Measurements from ENCODE around the gene ANKMY1. TPM values are rescaled to one million over a fixed set of nuclear protein-coding genes. Genes with fewer than 3 reads are reported as not detected.

Gene ANKMY1
- total RNA-seq, 1 experiment from 2014 or later = 19.5 TPM

DNA sequence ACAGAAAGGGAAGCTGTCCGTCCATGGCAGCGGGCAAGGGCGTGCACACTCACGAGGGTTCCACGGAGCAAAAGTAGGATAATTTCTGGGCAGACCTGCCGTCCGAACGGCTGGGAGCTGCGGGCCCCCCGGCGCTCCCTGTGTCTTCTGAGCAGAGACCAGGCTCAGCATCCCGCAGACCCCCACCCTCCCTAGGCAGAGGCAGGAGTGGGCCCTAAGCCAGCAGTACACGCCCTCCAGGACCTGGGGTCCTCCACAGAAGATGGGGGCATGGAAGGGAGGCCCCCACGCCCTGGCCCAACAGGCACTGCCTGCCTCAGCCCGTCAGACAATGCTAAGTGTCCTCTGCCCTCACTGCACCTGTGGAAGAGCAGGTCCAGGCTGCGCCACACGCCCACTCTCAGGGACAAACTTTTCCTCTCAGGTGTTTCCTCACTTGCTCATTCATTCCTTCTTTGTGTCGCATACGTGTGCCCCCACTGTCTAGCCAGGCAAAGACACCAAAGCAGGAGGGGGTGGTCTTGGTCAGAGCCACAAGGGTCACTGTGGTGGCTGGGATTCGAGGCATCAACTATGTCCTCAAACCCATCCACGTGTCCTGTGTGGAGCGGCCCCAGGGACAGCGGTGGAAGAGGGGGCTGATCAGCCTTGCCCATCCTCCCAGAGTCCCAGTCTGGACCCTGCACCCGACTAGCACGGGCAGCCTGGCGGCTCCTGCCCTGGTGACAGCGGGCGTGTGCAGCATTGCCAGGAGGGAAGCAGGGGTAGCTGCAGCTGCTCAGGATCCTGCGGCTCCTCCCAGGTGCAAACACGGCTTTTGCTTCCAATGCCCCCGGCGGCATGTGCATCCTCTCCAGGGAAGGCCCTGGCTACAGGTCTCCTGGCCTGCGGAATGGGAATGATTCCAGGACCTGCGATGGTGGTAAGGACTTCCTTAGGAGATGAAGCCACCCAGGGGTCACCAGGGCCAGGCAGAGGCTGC, 124.7 kb downstream of the ANKMY1 start:
- TF ChIP-seq EZH2phosphoT487 (IDR thresholded peaks at IDR 0.05; ENCODE audit: borderline replicate concordance, low read length) (no peak), EZH2 (IDR thresholded peaks at IDR 0.05; ENCODE audit: low read length, unreplicated experiment) (no peak)
- TF ChIP-seq, protein P1, sequence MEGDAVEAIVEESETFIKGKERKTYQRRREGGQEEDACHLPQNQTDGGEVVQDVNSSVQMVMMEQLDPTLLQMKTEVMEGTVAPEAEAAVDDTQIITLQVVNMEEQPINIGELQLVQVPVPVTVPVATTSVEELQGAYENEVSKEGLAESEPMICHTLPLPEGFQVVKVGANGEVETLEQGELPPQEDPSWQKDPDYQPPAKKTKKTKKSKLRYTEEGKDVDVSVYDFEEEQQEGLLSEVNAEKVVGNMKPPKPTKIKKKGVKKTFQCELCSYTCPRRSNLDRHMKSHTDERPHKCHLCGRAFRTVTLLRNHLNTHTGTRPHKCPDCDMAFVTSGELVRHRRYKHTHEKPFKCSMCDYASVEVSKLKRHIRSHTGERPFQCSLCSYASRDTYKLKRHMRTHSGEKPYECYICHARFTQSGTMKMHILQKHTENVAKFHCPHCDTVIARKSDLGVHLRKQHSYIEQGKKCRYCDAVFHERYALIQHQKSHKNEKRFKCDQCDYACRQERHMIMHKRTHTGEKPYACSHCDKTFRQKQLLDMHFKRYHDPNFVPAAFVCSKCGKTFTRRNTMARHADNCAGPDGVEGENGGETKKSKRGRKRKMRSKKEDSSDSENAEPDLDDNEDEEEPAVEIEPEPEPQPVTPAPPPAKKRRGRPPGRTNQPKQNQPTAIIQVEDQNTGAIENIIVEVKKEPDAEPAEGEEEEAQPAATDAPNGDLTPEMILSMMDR (conservative IDR thresholded peaks at IDR 0.05; ENCODE audit: low read depth, low read length) = no peak
- H3K4me1 ChIP-seq (ENCODE audit: insufficient read depth, low read length) = peaks cover 30% of the 10 kb centered on the region
- CTCF ChIA-PET = no interaction called here
- no peak overlapping the region for H2AFZ ChIP-seq (ENCODE audit: low read length)
- no peaks in the 10 kb centered on the region for H3K36me3 ChIP-seq (ENCODE audit: low read depth, low read length)
- DNase-seq = no peak
- no peak for ATAC-seq
- intact Hi-C loops (cut with micrococcal nuclease) = no loop called here
- H4K20me1 ChIP-seq (ENCODE audit: low read length) = peaks cover 17% of the 10 kb centered on the region; the same call in 1 of the 2 replicates
- POLR2A ChIA-PET (ENCODE audit: unreplicated experiment) = interaction anchor here (0.6 kb wide), 1 partner anchor 47 kb away, joined by 10 read pairs; no protein-coding TSS in a partner anchor
- BruUV-seq (replicated peaks) = no TSS peak
- peak overlapping the region; percentile 100 for H3K4me2 ChIP-seq (ENCODE audit: low read length)
- H3F3A ChIP-seq (ENCODE audit: low read length, unreplicated experiment) = peaks cover 4% of the 10 kb centered on the region
- peak overlapping the region; percentile 98 for H3K9ac ChIP-seq (ENCODE audit: low read length)
- H3K9me3 ChIP-seq (ENCODE audit: low read length) = no peaks in the 10 kb centered on the region
- H3K4me3 ChIP-seq (ENCODE audit: low read length) = peak overlapping the region; percentile 53
- H3K79me2 ChIP-seq (ENCODE audit: low read length) = peaks cover 19% of the 10 kb centered on the region
- no peaks in the 10 kb centered on the region for H3K9me2 ChIP-seq (replicated peaks; ENCODE audit: low read length)
- no peaks in the 10 kb centered on the region for H3K27me3 ChIP-seq (ENCODE audit: low read length)
- peak overlapping the region; percentile 97 for H3K27ac ChIP-seq (ENCODE audit: low read length)

DNA sequence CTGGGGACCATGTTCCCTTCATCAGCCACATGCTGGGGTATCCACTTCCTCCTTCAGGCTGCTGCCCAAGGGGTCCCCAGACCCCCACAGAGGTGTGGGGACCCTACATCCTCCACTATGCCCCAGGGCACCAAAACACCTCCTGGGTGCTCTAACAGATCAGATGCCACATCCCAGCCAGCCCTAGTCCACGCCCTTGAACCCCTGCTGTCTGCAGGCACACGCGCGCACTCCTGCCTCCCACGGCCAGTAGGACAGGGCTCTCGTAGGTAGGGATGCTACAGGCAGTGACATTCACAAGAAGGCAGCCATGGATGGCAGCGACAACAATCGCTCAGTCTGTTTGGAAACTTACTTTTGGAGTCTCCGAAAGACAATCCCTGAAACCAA, 125.4 kb downstream of the ANKMY1 start:
- Histone ChIP-seq H3K9me3 (ENCODE audit: low read length) (no peaks in the 10 kb centered on the region), H3K27me3 (ENCODE audit: low read length) (no peaks in the 10 kb centered on the region), H3K9ac (ENCODE audit: low read length) (no peak overlapping the region), H4K20me1 (ENCODE audit: low read length) (peaks cover 11% of the 10 kb centered on the region; the same call in 1 of the 2 replicates), H2AFZ (ENCODE audit: low read length) (no peak overlapping the region), H3K27ac (ENCODE audit: low read length) (no peak overlapping the region), H3K36me3 (ENCODE audit: low read depth, low read length) (no peaks in the 10 kb centered on the region), H3K4me2 (ENCODE audit: low read length) (no peak overlapping the region), H3K9me2 (replicated peaks; ENCODE audit: low read length) (no peaks in the 10 kb centered on the region), H3K79me2 (ENCODE audit: low read length) (peaks cover 12% of the 10 kb centered on the region), H3K4me1 (ENCODE audit: insufficient read depth, low read length) (peaks cover 31% of the 10 kb centered on the region), H3F3A (ENCODE audit: low read length, unreplicated experiment) (peaks cover 4% of the 10 kb centered on the region), H3K4me3 (ENCODE audit: low read length) (no peak overlapping the region)
- CTCF ChIA-PET = no interaction called here
- DNase-seq (no peak), ATAC-seq (no peak)
- intact Hi-C loops (cut with micrococcal nuclease) = no loop called here
- POLR2A ChIA-PET (ENCODE audit: unreplicated experiment) = no interaction called here
- no peak for TF ChIP-seq EZH2 (IDR thresholded peaks at IDR 0.05; ENCODE audit: low read length, unreplicated experiment)
- TF ChIP-seq EZH2phosphoT487 (IDR thresholded peaks at IDR 0.05; ENCODE audit: borderline replicate concordance, low read length) = no peak
- TF ChIP-seq, protein P1 (conservative IDR thresholded peaks at IDR 0.05; ENCODE audit: low read depth, low read length) = no peak
- no TSS peak for BruUV-seq (replicated peaks)

Data from PC-3 (cell line).